ENCODE results near the gene BEGAIN.

- TF ChIP-seq EZH2 (IDR thresholded peaks at IDR 0.05; ENCODE audit: insufficient read depth, poor library complexity, severe bottlenecking) (no peak), EZH2phosphoT487 (IDR thresholded peaks at IDR 0.05; ENCODE audit: insufficient read depth, low read depth) (no peak)
These were observed 44.5 kb downstream of the BEGAIN start for GRCh38 chr14:100542619-100543205.

All from GM23248 (cell line).